Measurements from ENCODE around the gene SLC27A2. TPM values are rescaled to one million over a fixed set of nuclear protein-coding genes. Genes with fewer than 3 reads are reported as not detected.

The SLC27A2 gene
- total RNA-seq, 2 experiments from 2014 or later = not detected

- intact Hi-C loops (cut with micrococcal nuclease; ENCODE audit: unreplicated experiment) = no loop called here
- H3K9me2 ChIP-seq (ENCODE audit: insufficient read depth, low read length) = no peaks in the 10 kb centered on the region
- no peak overlapping the region for H3K27ac ChIP-seq (ENCODE audit: low read depth, low read length, poor library complexity, severe bottlenecking)
- no peak overlapping the region for H3K4me2 ChIP-seq (ENCODE audit: low read length)
- H3K36me3 ChIP-seq (ENCODE audit: insufficient read depth, low read length) = no peaks in the 10 kb centered on the region
- no peaks in the 10 kb centered on the region for H3K9me3 ChIP-seq (ENCODE audit: low read length)
- H3K4me1 ChIP-seq (ENCODE audit: insufficient read depth, low read length, poor library complexity, severe bottlenecking) = no peaks in the 10 kb centered on the region
- H4K20me1 ChIP-seq (ENCODE audit: insufficient read depth, low read length) = no peaks in the 10 kb centered on the region
- no peak for TF ChIP-seq EZH2phosphoT487 (IDR thresholded peaks at IDR 0.05; ENCODE audit: borderline replicate concordance, low read depth, low read length)
- TF ChIP-seq, protein P1, sequence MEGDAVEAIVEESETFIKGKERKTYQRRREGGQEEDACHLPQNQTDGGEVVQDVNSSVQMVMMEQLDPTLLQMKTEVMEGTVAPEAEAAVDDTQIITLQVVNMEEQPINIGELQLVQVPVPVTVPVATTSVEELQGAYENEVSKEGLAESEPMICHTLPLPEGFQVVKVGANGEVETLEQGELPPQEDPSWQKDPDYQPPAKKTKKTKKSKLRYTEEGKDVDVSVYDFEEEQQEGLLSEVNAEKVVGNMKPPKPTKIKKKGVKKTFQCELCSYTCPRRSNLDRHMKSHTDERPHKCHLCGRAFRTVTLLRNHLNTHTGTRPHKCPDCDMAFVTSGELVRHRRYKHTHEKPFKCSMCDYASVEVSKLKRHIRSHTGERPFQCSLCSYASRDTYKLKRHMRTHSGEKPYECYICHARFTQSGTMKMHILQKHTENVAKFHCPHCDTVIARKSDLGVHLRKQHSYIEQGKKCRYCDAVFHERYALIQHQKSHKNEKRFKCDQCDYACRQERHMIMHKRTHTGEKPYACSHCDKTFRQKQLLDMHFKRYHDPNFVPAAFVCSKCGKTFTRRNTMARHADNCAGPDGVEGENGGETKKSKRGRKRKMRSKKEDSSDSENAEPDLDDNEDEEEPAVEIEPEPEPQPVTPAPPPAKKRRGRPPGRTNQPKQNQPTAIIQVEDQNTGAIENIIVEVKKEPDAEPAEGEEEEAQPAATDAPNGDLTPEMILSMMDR (conservative IDR thresholded peaks at IDR 0.05; ENCODE audit: low read length) = no peak
- BruUV-seq (replicated peaks) = no TSS peak
- H2AFZ ChIP-seq (ENCODE audit: low read length) = no peak overlapping the region
- H3K4me3 ChIP-seq (ENCODE audit: low read depth, low read length, poor library complexity, severe bottlenecking) = no peak overlapping the region
- CTCF ChIA-PET (ENCODE audit: unreplicated experiment) = no interaction called here
- POLR2A ChIA-PET = no interaction called here
- H3K79me2 ChIP-seq (ENCODE audit: insufficient read depth, low read depth, low read length) = no peaks in the 10 kb centered on the region
- DNase-seq (ENCODE audit: low spot score) = no peak
Measured at GRCh38 chr15:50163719-50164410, 18.1 kb upstream of the SLC27A2 start.

GRCh38 chr15:50164458-50164857, 17.5 kb upstream of the SLC27A2 start:
- ChIA-PET POLR2A (no interaction called here), CTCF (ENCODE audit: unreplicated experiment) (no interaction called here)
- Histone ChIP-seq H4K20me1 (ENCODE audit: insufficient read depth, low read length) (no peaks in the 10 kb centered on the region), H3K9me3 (ENCODE audit: low read length) (no peaks in the 10 kb centered on the region), H3K4me1 (ENCODE audit: insufficient read depth, low read length, poor library complexity, severe bottlenecking) (no peaks in the 10 kb centered on the region), H3K36me3 (ENCODE audit: insufficient read depth, low read length) (no peaks in the 10 kb centered on the region), H3K9me2 (ENCODE audit: insufficient read depth, low read length) (no peaks in the 10 kb centered on the region), H3K79me2 (ENCODE audit: insufficient read depth, low read depth, low read length) (no peaks in the 10 kb centered on the region), H3K4me3 (ENCODE audit: low read depth, low read length, poor library complexity, severe bottlenecking) (no peak overlapping the region), H3K4me2 (ENCODE audit: low read length) (no peak overlapping the region), H2AFZ (ENCODE audit: low read length) (no peak overlapping the region), H3K27ac (ENCODE audit: low read depth, low read length, poor library complexity, severe bottlenecking) (no peak overlapping the region)
- no TSS peak for BruUV-seq (replicated peaks)
- no peak for TF ChIP-seq EZH2phosphoT487 (IDR thresholded peaks at IDR 0.05; ENCODE audit: borderline replicate concordance, low read depth, low read length)
- TF ChIP-seq, protein P1 (conservative IDR thresholded peaks at IDR 0.05; ENCODE audit: low read length) = no peak
- DNase-seq (ENCODE audit: low spot score) = no peak
- intact Hi-C loops (cut with micrococcal nuclease; ENCODE audit: unreplicated experiment) = no loop called here

- H3K36me3 ChIP-seq (ENCODE audit: insufficient read depth, low read length) = no peaks in the 10 kb centered on the region
- no peak for DNase-seq (ENCODE audit: low spot score)
- TF ChIP-seq, protein P1 (conservative IDR thresholded peaks at IDR 0.05; ENCODE audit: low read length) = no peak
- TF ChIP-seq EZH2phosphoT487 (IDR thresholded peaks at IDR 0.05; ENCODE audit: borderline replicate concordance, low read depth, low read length) = no peak
- no peaks in the 10 kb centered on the region for H3K79me2 ChIP-seq (ENCODE audit: insufficient read depth, low read depth, low read length)
- H4K20me1 ChIP-seq (ENCODE audit: insufficient read depth, low read length) = no peaks in the 10 kb centered on the region
- H3K9me2 ChIP-seq (ENCODE audit: insufficient read depth, low read length) = no peaks in the 10 kb centered on the region
- ChIA-PET CTCF (ENCODE audit: unreplicated experiment) (interaction anchor here (0.7 kb wide), 1 partner anchor 22 kb away, joined by 3 read pairs; no protein-coding TSS in a partner anchor), POLR2A (no interaction called here)
- no peak overlapping the region for H2AFZ ChIP-seq (ENCODE audit: low read length)
- no peak overlapping the region for H3K4me3 ChIP-seq (ENCODE audit: low read depth, low read length, poor library complexity, severe bottlenecking)
- H3K4me2 ChIP-seq (ENCODE audit: low read length) = no peak overlapping the region
- intact Hi-C loops (cut with micrococcal nuclease; ENCODE audit: unreplicated experiment) = no loop called here
- no TSS peak for BruUV-seq (replicated peaks)
- H3K27ac ChIP-seq (ENCODE audit: low read depth, low read length, poor library complexity, severe bottlenecking) = no peak overlapping the region
- no peaks in the 10 kb centered on the region for H3K4me1 ChIP-seq (ENCODE audit: insufficient read depth, low read length, poor library complexity, severe bottlenecking)
- H3K9me3 ChIP-seq (ENCODE audit: low read length) = no peaks in the 10 kb centered on the region
Measured at GRCh38 chr15:50166216-50166615, 15.8 kb upstream of the SLC27A2 start.
